Progenitor cell of endocrine pancreas (in vitro differentiated cells): ENCODE measurements around the gene SPOCK1. TPM values are rescaled to one million over a fixed set of nuclear protein-coding genes. Genes with fewer than 3 reads are reported as not detected.

Source experiments
- DNase-seq: peaks from one replicate; pipeline ENCODE4 v3.0.0; 2021; ENCODE audit warnings: low spot score; ENCODE audit not compliant: unreplicated experiment
- H3K27ac Mint-ChIP-seq: 2 replicates; pipeline ENCODE4 v1.8.0; 2021; ENCODE audit warnings: mild to moderate bottlenecking, moderate library complexity, mixed read lengths
- H3K27me3 Mint-ChIP-seq: 2 replicates; pipeline ENCODE4 v1.8.0; 2021; ENCODE audit warnings: mixed read lengths
- H3K36me3 Mint-ChIP-seq: 2 replicates; pipeline ENCODE4 v1.8.0; 2022; ENCODE audit warnings: mixed read lengths; ENCODE audit not compliant: insufficient read depth
- H3K4me1 Mint-ChIP-seq: 2 replicates; pipeline ENCODE4 v1.8.0; 2021; ENCODE audit warnings: low read depth, mixed read lengths
- H3K4me3 Mint-ChIP-seq: 2 replicates; pipeline ENCODE4 v1.8.0; 2021; ENCODE audit warnings: low read depth, mild to moderate bottlenecking, moderate library complexity, mixed read lengths
- H3K9me3 Mint-ChIP-seq: 2 replicates; pipeline ENCODE4 v1.8.0; 2021; ENCODE audit warnings: low read depth, mixed read lengths
- total RNA-seq: library from RNA; stranded (reverse); gene quantifications from 2 replicates; pipeline ENCODE4 v1.2.1, GENCODE V29; 2021
- TF ChIP-seq, protein P1 (sequence below): fragments of 200-600 bp; sonication (generic); IDR thresholded peaks from one replicate; pipeline ENCODE4 v1.5.0; 2021; ENCODE audit warnings: antibody characterized with exemption, mild to moderate bottlenecking; ENCODE audit not compliant: unreplicated experiment

SPOCK1 gene
- total RNA-seq, 1 donor from 2014 or later, result 41.4 TPM

DNA sequence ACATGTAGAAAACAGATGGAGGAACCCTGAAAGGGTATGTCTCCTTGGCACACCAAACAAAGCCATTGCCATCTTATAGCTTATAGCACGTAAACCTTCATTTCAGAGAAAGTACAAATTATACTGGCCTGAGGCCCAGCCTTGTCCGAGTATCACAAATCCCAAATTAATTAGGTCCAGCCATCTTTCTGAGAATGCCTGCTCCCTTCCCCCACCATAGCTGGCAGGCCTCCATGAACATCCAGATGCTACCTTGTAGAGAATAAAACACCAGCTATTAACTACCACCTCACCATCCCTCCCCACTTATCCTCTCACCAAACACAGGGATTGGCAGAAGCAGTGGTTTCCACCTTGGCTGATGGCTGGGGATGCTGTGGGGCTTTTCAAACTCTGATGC lies 224.0 kb downstream of the SPOCK1 start:
- DNase-seq, result no peak
- no peak overlapping the region for H3K4me3 Mint-ChIP-seq
- H3K27ac Mint-ChIP-seq, result no peak overlapping the region
- no peaks in the 10 kb centered on the region for H3K36me3 Mint-ChIP-seq
- TF ChIP-seq, protein P1, sequence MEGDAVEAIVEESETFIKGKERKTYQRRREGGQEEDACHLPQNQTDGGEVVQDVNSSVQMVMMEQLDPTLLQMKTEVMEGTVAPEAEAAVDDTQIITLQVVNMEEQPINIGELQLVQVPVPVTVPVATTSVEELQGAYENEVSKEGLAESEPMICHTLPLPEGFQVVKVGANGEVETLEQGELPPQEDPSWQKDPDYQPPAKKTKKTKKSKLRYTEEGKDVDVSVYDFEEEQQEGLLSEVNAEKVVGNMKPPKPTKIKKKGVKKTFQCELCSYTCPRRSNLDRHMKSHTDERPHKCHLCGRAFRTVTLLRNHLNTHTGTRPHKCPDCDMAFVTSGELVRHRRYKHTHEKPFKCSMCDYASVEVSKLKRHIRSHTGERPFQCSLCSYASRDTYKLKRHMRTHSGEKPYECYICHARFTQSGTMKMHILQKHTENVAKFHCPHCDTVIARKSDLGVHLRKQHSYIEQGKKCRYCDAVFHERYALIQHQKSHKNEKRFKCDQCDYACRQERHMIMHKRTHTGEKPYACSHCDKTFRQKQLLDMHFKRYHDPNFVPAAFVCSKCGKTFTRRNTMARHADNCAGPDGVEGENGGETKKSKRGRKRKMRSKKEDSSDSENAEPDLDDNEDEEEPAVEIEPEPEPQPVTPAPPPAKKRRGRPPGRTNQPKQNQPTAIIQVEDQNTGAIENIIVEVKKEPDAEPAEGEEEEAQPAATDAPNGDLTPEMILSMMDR, result no peak
- H3K9me3 Mint-ChIP-seq, result no peaks in the 10 kb centered on the region
- peaks cover 20% of the 10 kb centered on the region for H3K27me3 Mint-ChIP-seq
- peaks cover 19% of the 10 kb centered on the region for H3K4me1 Mint-ChIP-seq

DNA sequence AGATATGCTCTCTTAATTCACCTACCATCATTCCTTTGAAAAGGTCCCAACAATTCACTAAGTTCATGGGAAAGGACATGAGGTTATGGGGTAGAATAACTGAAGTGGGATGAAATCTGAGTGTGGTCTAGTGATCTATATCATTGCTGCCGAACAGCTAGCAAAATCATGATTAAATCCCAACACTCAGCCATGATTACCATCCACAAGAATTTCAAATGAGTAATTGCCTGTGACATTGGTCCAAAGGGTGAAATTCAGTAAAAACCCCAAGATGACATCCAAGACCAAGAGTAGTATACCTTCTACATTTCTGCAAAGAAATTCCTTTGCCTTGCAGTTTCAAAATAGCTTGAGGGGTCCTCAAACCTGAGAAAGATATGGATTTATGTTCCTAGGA lies 225.6 kb downstream of the SPOCK1 start:
- Mint-ChIP-seq H3K27ac (no peak overlapping the region), H3K4me3 (no peak overlapping the region), H3K4me1 (peaks cover 24% of the 10 kb centered on the region), H3K9me3 (no peaks in the 10 kb centered on the region), H3K36me3 (no peaks in the 10 kb centered on the region), H3K27me3 (peaks cover 18% of the 10 kb centered on the region)
- TF ChIP-seq, protein P1, result no peak
- DNase-seq, result no peak

DNA sequence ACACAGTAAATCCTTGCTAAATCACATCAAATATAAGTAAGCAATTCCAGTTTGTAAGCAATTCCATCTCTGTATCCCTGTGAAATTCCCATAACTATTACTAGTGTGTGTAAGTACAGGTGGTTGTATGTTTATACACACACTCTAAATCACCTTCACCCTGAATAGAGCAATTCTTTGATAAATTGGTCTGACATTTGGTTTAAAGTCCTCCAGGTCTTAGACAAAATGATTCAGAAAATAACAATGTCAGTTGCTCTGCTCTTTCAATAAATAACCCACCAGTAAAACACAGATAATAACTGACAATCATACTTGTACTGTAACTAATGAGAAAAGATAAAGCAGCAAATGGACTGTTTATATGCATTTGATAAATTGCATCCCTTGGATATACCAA lies 226.3 kb downstream of the SPOCK1 start:
- Mint-ChIP-seq H3K27me3 (peaks cover 11% of the 10 kb centered on the region), H3K9me3 (no peaks in the 10 kb centered on the region), H3K27ac (peak overlapping the region; percentile 1), H3K4me3 (no peak overlapping the region), H3K36me3 (no peaks in the 10 kb centered on the region), H3K4me1 (peaks cover 26% of the 10 kb centered on the region)
- TF ChIP-seq, protein P1, result no peak
- no peak for DNase-seq

DNA sequence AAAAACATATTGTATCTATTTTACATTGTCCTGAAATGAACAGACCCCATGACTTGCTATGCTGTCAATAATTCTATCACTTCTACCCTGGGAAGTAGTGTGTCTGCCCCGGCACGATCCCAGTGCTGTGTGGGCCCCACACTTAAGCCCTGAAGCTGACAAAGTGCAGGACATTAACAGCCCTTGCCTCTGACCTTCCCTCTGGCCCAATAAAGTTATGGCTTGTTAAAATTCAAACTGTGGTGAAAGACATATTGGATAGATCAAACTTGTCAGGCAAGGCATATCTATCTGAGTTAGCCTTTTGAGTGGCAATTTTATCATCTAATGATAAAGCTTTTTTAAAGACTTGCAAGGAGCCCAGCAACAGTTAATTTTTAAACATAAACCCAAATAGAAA lies 229.2 kb downstream of the SPOCK1 start:
- Mint-ChIP-seq H3K9me3 (no peaks in the 10 kb centered on the region), H3K36me3 (no peaks in the 10 kb centered on the region), H3K27ac (peak overlapping the region; percentile 1), H3K4me3 (no peak overlapping the region), H3K4me1 (peaks cover 41% of the 10 kb centered on the region), H3K27me3 (peaks cover 3% of the 10 kb centered on the region)
- TF ChIP-seq, protein P1, result no peak
- DNase-seq, result no peak

DNA sequence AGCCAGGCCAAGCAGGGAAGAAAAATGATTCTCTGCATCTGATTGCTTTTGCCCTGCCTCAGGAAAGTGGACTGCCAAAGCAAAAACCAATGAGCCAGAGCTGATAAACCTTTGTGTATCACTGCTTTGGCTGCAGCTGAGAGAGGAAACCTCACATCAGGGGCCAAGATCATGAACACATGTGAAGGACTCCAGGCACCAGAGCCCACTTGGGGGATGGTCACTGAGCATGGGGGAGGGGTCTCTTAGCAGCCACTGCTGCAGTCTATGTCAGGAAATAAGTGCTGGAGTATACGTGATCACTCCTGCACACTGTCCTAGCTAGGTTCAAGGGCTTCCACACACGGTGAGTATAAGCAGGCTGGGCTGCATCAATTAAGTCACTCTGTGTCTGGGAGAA lies 229.9 kb downstream of the SPOCK1 start:
- Mint-ChIP-seq H3K27me3 (peaks cover 3% of the 10 kb centered on the region), H3K4me1 (peaks cover 47% of the 10 kb centered on the region), H3K27ac (peak overlapping the region; percentile 67), H3K4me3 (peak overlapping the region; percentile 10), H3K36me3 (no peaks in the 10 kb centered on the region), H3K9me3 (no peaks in the 10 kb centered on the region)
- no peak for DNase-seq
- TF ChIP-seq, protein P1, result no peak
